Fibroblast of lung (primary cell): ENCODE results near the gene PARP3. TPM values are rescaled to one million over a fixed set of nuclear protein-coding genes. Genes with fewer than 3 reads are reported as not detected.

Experiments used
- DNase-seq, 2 donors: peaks; one replicate each; pipeline versions ENCODE4 v3.0.0 to v3.0.0-alpha.2; 2010; ENCODE audit warnings: low read depth in 2 of 2
- H2AFZ ChIP-seq: 2 replicates; pipeline ENCODE4 v1.5.1; 2012; ENCODE audit warnings: low read length, control low read depth, inconsistent platforms
- H3K27ac ChIP-seq: 2 replicates; pipeline ENCODE4 v1.5.1; 2011; ENCODE audit warnings: low read length, control low read depth; ENCODE audit not compliant: insufficient read depth
- H3K27me3 ChIP-seq: 2 replicates; pipeline ENCODE4 v1.5.1; 2011; ENCODE audit warnings: mild to moderate bottlenecking, low read length; ENCODE audit not compliant: control insufficient read depth, insufficient read depth
- H3K36me3 ChIP-seq: 2 replicates; pipeline ENCODE4 v1.5.1; 2011; ENCODE audit warnings: low read length; ENCODE audit not compliant: control insufficient read depth, insufficient read depth
- H3K4me1 ChIP-seq: 2 replicates; pipeline ENCODE4 v1.5.1; 2011; ENCODE audit warnings: low read length; ENCODE audit not compliant: control insufficient read depth, insufficient read depth; ENCODE audit errors: extremely low read depth
- H3K4me2 ChIP-seq: 2 replicates; pipeline ENCODE4 v1.5.1; 2011; ENCODE audit warnings: low read length, control low read depth; ENCODE audit not compliant: insufficient read depth; ENCODE audit errors: extremely low read depth
- H3K4me3 ChIP-seq, 4 experiments: fragments of 200-600 bp in 1 of 4; sonication (generic) in 1 of 4; replicated peaks in 1 of 4; 2 replicates each; pipeline ENCODE4 v1.5.1; 2011 to 2016; ENCODE audit warnings: low read length in 4 of 4, low read depth in 3 of 4, mild to moderate bottlenecking in 3 of 4, control low read depth in 2 of 4, inconsistent platforms in 1 of 4, mixed read lengths in 1 of 4; ENCODE audit not compliant: insufficient read depth in 1 of 4; ENCODE audit errors: control extremely low read depth in 1 of 4
- H3K79me2 ChIP-seq: 2 replicates; pipeline ENCODE4 v1.5.1; 2012; ENCODE audit warnings: mild to moderate bottlenecking, low read length, inconsistent platforms; ENCODE audit not compliant: control insufficient read depth, insufficient read depth
- H3K9ac ChIP-seq: 2 replicates; pipeline ENCODE4 v1.5.1; 2011; ENCODE audit warnings: mild to moderate bottlenecking, low read length, control low read depth; ENCODE audit not compliant: insufficient read depth
- H3K9me3 ChIP-seq: 2 replicates; pipeline ENCODE4 v1.5.1; 2012; ENCODE audit warnings: low read depth, low read length; ENCODE audit not compliant: control insufficient read depth, insufficient read depth
- H4K20me1 ChIP-seq: 2 replicates; pipeline ENCODE4 v1.5.1; 2011; ENCODE audit warnings: low read length; ENCODE audit not compliant: control insufficient read depth, insufficient read depth; ENCODE audit errors: extremely low read depth
- CTCF ChIP-seq, 2 donors: IDR thresholded peaks in 1 of 2; conservative IDR thresholded peaks in 1 of 2; 1 replicate in 1 of 2; 2 replicates in 1 of 2; pipeline ENCODE4 v1.5.1; 2011 to 2012; ENCODE audit warnings: low read length in 2 of 2, control low read depth in 1 of 2, inconsistent platforms in 1 of 2, low read depth in 1 of 2, mild to moderate bottlenecking in 1 of 2
- EZH2 ChIP-seq: IDR thresholded peaks from 2 replicates; pipeline ENCODE4 v1.5.1; 2012; ENCODE audit warnings: low read length, control low read depth, mild to moderate bottlenecking; ENCODE audit errors: missing control alignments
- polyA plus RNA-seq, 2 donors: library from polyadenylated mRNA; depleted of rRNA in 1 of 2; stranded (reverse) in 1 of 2; unstranded in 1 of 2; fragments of >200 nt; gene quantifications; 2 replicates each; pipeline ENCODE4 v1.2.1, GENCODE V29; 2011 to 2012; ENCODE audit warnings: missing spikeins in 1 of 2
- total RNA-seq: library from RNA; depleted of rRNA; stranded (reverse); fragments of >200 nt; gene quantifications from 2 replicates; pipeline ENCODE4 v1.2.1, GENCODE V29; 2014

PARP3 gene
- total and polyA plus RNA-seq, 2 donors (not counting 1 experiment from before 2014, with no cell fraction given): 22.8 to 44.1 TPM

DNA sequence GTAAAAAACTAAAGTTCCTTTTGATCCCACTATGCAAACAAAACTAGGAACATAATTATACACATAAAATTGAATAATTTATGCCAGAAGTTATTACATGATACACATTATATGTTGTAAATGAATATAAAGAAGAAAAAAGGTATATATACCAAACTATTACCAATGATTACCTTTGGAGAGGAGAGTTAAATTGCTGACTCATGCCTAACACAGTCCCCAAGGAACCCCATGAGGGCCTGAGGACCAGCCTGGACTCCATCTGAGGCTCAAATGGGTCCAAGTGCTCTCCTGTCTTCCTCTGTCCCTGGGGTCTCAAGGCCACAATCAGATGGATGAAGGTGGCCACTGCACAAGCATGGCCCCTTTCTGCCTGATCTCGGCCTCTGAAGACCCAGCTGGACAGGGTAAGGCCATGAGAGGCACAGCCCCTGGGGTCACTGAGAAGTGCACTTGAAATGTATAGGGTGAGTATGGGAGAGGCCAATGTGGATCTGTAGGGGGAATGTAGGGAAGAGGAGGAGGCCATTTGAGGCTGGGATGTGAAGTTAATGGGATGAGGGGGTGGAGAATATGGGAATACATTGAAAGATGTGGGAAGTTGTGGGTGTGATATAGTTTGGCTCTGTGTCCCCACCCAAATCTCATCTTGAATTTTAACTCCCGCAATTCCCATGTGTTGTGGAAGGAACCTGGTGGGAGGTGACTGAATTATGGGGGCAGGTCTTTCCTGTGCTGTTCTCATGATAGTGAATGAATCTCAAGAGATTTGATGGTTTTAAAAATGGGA is 37.9 kb upstream of the PARP3 start:
- Histone ChIP-seq H3K9ac (no peak overlapping the region), H4K20me1 (no peaks in the 10 kb centered on the region), H2AFZ (no peak overlapping the region), H3K4me1 (no peaks in the 10 kb centered on the region), H3K27me3 (peaks cover 2% of the 10 kb centered on the region), H3K4me2 (no peak overlapping the region), H3K4me3 (no peak overlapping the region), H3K79me2 (no peaks in the 10 kb centered on the region), H3K9me3 (no peaks in the 10 kb centered on the region), H3K36me3 (no peaks in the 10 kb centered on the region), H3K27ac (no peak overlapping the region)
- DNase-seq: no peak
- no peak for TF ChIP-seq EZH2
- no peak for TF ChIP-seq CTCF (conservative IDR thresholded peaks at IDR 0.05 in 1 of 2, IDR thresholded peaks at IDR 0.05 in 1 of 2; ENCODE audit: low read depth in 1 of 2, low read length in 2 of 2)

DNA sequence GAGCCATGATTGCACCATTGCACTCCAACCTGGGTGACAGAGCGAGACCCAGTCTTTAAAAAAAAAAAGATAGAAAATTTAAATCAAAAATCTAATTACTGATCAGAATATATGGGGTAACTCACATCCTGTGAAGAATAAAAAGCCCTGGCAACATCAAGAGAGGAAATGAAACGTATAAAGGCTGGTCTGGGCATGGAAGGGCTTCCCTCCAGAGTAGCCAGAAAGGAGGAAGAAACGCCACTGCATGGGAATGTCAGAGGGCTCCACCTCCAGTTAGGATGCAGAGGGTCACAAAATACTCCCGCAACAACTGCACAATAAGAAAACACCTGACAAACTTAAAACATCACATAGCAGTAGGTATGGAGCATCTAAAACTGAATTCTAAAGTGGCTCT is 34.1 kb upstream of the PARP3 start:
- Histone ChIP-seq H3K27me3 (no peaks in the 10 kb centered on the region), H4K20me1 (no peaks in the 10 kb centered on the region), H3K36me3 (no peaks in the 10 kb centered on the region), H3K79me2 (no peaks in the 10 kb centered on the region), H3K4me2 (no peak overlapping the region), H3K9me3 (no peaks in the 10 kb centered on the region), H2AFZ (no peak overlapping the region), H3K27ac (no peak overlapping the region), H3K4me1 (no peaks in the 10 kb centered on the region), H3K4me3 (no peak overlapping the region), H3K9ac (no peak overlapping the region)
- DNase-seq: no peak
- TF ChIP-seq EZH2 (no peak), CTCF (conservative IDR thresholded peaks at IDR 0.05 in 1 of 2, IDR thresholded peaks at IDR 0.05 in 1 of 2; ENCODE audit: low read depth in 1 of 2, low read length in 2 of 2) (no peak)

- no peak for DNase-seq
- Histone ChIP-seq H3K4me2 (no peak overlapping the region), H3K27ac (no peak overlapping the region), H3K79me2 (no peaks in the 10 kb centered on the region), H2AFZ (no peak overlapping the region), H3K9ac (no peak overlapping the region), H3K4me3 (no peak overlapping the region), H3K27me3 (no peaks in the 10 kb centered on the region), H4K20me1 (no peaks in the 10 kb centered on the region), H3K36me3 (no peaks in the 10 kb centered on the region), H3K4me1 (no peaks in the 10 kb centered on the region), H3K9me3 (no peaks in the 10 kb centered on the region)
- TF ChIP-seq CTCF (conservative IDR thresholded peaks at IDR 0.05 in 1 of 2, IDR thresholded peaks at IDR 0.05 in 1 of 2; ENCODE audit: low read depth in 1 of 2, low read length in 2 of 2) (no peak), EZH2 (no peak)
These were observed 25.7 kb upstream of the PARP3 start for GRCh38 chr3:51916418-51916817.
